Uterus (tissue), 4 donors: ENCODE results near the gene NT5C2. TPM values are rescaled to one million over a fixed set of nuclear protein-coding genes. Genes with fewer than 3 reads are reported as not detected.
"Not testable (repeated sequence)": the region's sequence is repeated elsewhere in the genome, so short reads cannot be mapped to it uniquely, and the experiment has no call there.

Experiments used
- DNase-seq, 2 donors: peaks; one replicate each; pipeline ENCODE4 v3.0.0-alpha.2; 2019 to 2020
- H3K27ac ChIP-seq, 2 donors: fragments of 200-600 bp; sonication (generic); 1 replicate in 1 of 2; 2 replicates in 1 of 2; pipeline ENCODE4 v1.5.1; 2016 to 2018
- H3K27me3 ChIP-seq, 2 donors: fragments of 200-600 bp; sonication (generic); one replicate each; pipeline ENCODE4 v1.5.1; 2018 to 2019; ENCODE audit warnings: control low read depth in 1 of 2
- H3K36me3 ChIP-seq, 2 donors: fragments of 200-600 bp; sonication (generic); one replicate each; pipeline ENCODE4 v1.5.1; 2019; ENCODE audit warnings: control low read depth in 1 of 2
- H3K4me1 ChIP-seq, 2 donors: fragments of 200-600 bp; sonication (generic); one replicate each; pipeline ENCODE4 v1.5.1; 2018 to 2019; ENCODE audit warnings: control low read depth in 1 of 2
- H3K4me3 ChIP-seq, 2 donors: fragments of 200-600 bp; sonication (generic); 1 replicate in 1 of 2; 2 replicates in 1 of 2; pipeline ENCODE4 v1.5.1; 2018 to 2019; ENCODE audit warnings: mild to moderate bottlenecking in 1 of 2
- H3K9me3 ChIP-seq, 2 donors: fragments of 200-600 bp; sonication (generic); one replicate each; pipeline ENCODE4 v1.5.1; 2019; ENCODE audit warnings: control low read depth in 1 of 2
- POLR2A ChIP-seq, 2 donors: fragments of 450-650 bp; IDR thresholded peaks; one replicate each; pipeline ENCODE4 v1.6.1; 2016; ENCODE audit warnings: antibody characterized with exemption in 2 of 2, mild to moderate bottlenecking in 1 of 2, moderate library complexity in 1 of 2
- intact Hi-C: fragments of 100-400 bp; cut with DNase I; formaldehyde crosslinking; loops from one replicate; pipeline ENCODE4 v1.15.1; 2023; ENCODE audit warnings: low total_unique reads
- total RNA-seq, 4 donors: library from RNA; depleted of rRNA in 3 of 4; stranded (reverse); fragments of >200 nt in 3 of 4; gene quantifications; one replicate each; pipeline versions ENCODE4 v1.1.0 to v1.2.4, GENCODE V29; 2014 to 2023
- TF ChIP-seq, protein P1 (sequence below), 4 experiments: fragments of 200-600 bp in 2 of 4; fragments of 450-650 bp in 2 of 4; sonication (generic) in 2 of 4; IDR thresholded peaks; one replicate each; pipeline ENCODE4 v1.5.1; 2016 to 2019; ENCODE audit warnings: antibody characterized with exemption in 4 of 4, mild to moderate bottlenecking in 2 of 4, moderate library complexity in 1 of 4
- donor health status: DM: yes; HTN: yes; CAD: no.

Gene NT5C2
- total RNA-seq, 4 donors from 2014 or later: 12.3 to 134 (median 99.4) TPM

GRCh38 chr10:103232772-103233488 lies 39.9 kb upstream of the NT5C2 start:
- intact Hi-C loops: no loop called here
- H3K36me3 ChIP-seq: no peaks in the 10 kb centered on the region
- H3K27ac ChIP-seq: no peak overlapping the region
- H3K27me3 ChIP-seq: no peaks in the 10 kb centered on the region
- no peak overlapping the region for H3K4me3 ChIP-seq
- no peak for DNase-seq
- TF ChIP-seq, protein P1, sequence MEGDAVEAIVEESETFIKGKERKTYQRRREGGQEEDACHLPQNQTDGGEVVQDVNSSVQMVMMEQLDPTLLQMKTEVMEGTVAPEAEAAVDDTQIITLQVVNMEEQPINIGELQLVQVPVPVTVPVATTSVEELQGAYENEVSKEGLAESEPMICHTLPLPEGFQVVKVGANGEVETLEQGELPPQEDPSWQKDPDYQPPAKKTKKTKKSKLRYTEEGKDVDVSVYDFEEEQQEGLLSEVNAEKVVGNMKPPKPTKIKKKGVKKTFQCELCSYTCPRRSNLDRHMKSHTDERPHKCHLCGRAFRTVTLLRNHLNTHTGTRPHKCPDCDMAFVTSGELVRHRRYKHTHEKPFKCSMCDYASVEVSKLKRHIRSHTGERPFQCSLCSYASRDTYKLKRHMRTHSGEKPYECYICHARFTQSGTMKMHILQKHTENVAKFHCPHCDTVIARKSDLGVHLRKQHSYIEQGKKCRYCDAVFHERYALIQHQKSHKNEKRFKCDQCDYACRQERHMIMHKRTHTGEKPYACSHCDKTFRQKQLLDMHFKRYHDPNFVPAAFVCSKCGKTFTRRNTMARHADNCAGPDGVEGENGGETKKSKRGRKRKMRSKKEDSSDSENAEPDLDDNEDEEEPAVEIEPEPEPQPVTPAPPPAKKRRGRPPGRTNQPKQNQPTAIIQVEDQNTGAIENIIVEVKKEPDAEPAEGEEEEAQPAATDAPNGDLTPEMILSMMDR (IDR thresholded peaks at IDR 0.05): no peak
- no peak for TF ChIP-seq POLR2A (IDR thresholded peaks at IDR 0.05)
- no peaks in the 10 kb centered on the region for H3K4me1 ChIP-seq
- H3K9me3 ChIP-seq: no peaks in the 10 kb centered on the region

DNA sequence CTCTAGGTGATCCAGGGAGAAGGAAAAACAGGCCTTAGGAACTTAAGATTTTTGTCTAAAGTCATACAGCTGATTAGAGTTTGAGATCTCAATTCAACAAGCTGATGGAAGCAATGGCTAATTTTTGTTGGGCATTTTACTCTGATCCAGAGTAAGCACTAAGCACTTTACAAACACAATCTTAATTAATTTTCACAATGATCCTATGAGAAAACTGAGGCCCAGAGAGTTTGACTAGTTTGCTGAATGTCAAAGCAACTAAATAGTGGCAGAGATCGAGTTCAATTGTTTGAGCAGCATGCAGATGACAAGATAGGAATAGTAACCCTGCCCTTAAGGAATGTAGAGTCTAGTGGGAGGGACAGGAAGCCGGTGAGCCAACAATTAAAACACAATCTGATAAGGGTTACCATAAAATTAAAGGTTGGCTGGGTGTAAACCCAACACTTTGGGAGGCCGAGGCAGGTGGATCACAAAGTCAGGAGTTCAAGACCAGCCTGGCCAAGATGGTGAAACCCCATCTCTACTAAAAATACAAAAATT lies 39.1 kb upstream of the NT5C2 start:
- Histone ChIP-seq H3K27ac (no peak overlapping the region), H3K9me3 (no peaks in the 10 kb centered on the region), H3K4me3 (no peak overlapping the region), H3K4me1 (no peaks in the 10 kb centered on the region), H3K36me3 (no peaks in the 10 kb centered on the region), H3K27me3 (no peaks in the 10 kb centered on the region)
- DNase-seq: no peak
- TF ChIP-seq POLR2A (IDR thresholded peaks at IDR 0.05): no peak
- TF ChIP-seq, protein P1 (IDR thresholded peaks at IDR 0.05): no peak
- intact Hi-C loops: no loop called here

DNA sequence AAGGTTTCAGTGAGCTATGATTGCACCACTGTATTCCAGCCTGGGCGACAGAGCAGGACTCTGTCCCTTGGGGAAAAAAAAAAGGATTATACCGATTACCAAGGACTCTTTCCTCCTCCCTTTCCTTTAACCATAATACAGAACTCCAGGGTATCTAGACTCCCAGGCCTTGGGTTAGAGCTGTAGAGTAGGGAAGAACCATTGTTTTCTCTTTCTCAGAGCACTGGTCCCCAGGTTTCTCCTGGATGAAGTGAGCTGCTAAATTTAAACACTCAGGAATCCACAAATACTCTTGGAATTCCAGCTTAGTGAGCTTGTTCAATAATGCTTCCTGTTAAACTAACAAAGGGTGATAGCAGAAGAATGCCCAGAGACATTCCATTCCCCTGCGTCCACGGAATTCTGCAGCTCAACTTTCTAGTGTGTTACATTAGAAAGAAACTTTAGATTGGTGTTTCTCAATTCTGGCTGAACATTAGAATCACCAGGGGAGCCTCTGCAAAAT lies 38.0 kb upstream of the NT5C2 start:
- TF ChIP-seq, protein P1 (IDR thresholded peaks at IDR 0.05): no peak
- no peak for TF ChIP-seq POLR2A (IDR thresholded peaks at IDR 0.05)
- intact Hi-C loops: no loop called here
- Histone ChIP-seq H3K27me3 (no peaks in the 10 kb centered on the region), H3K27ac (peak overlapping the region in 1 of 2 donors; percentile 57), H3K4me1 (no peaks in the 10 kb centered on the region), H3K36me3 (no peaks in the 10 kb centered on the region), H3K4me3 (no peak overlapping the region), H3K9me3 (no peaks in the 10 kb centered on the region)
- no peak for DNase-seq

- Histone ChIP-seq H3K27ac (no peak overlapping the region), H3K4me3 (no peak overlapping the region), H3K9me3 (peaks cover 0 to 20% of the 10 kb centered on the region in 2 donors), H3K4me1 (no peaks in the 10 kb centered on the region), H3K27me3 (no peaks in the 10 kb centered on the region), H3K36me3 (no peaks in the 10 kb centered on the region)
- DNase-seq: no peak
- TF ChIP-seq, protein P1 (IDR thresholded peaks at IDR 0.05): no peak
- no peak for TF ChIP-seq POLR2A (IDR thresholded peaks at IDR 0.05)
- intact Hi-C loops: no loop called here
Observed at GRCh38 chr10:103227416-103227815, 34.3 kb upstream of the NT5C2 start.

- TF ChIP-seq, protein P1 (IDR thresholded peaks at IDR 0.05): no peak
- intact Hi-C loops: no loop called here
- Histone ChIP-seq H3K27me3 (no peaks in the 10 kb centered on the region), H3K9me3 (peaks cover 0 to 20% of the 10 kb centered on the region in 2 donors), H3K4me3 (no peak overlapping the region), H3K4me1 (no peaks in the 10 kb centered on the region), H3K27ac (no peak overlapping the region), H3K36me3 (no peaks in the 10 kb centered on the region)
- DNase-seq: no peak
Observed at GRCh38 chr10:103225939-103226338, 32.9 kb upstream of the NT5C2 start.

- DNase-seq, H3K4me3 ChIP-seq, H3K27ac ChIP-seq, H3K36me3 ChIP-seq, H3K4me1 ChIP-seq, H3K27me3 ChIP-seq, intact Hi-C loops: not testable (repeated sequence)
- peaks cover 0 to 20% of the 10 kb centered on the region in 2 donors for H3K9me3 ChIP-seq
Observed at GRCh38 chr10:103224721-103225120, 31.6 kb upstream of the NT5C2 start.
